UCSD-AML1 (cell line): ENCODE results near the gene DDX27.

ENCODE experiments used
- DNase-seq: peaks from one replicate; lab custom pipeline; 2025; ENCODE audit not compliant: unreplicated experiment; lab: John Stamatoyannopoulos, UW

The DDX27 gene

GRCh38 chr20:49276961-49277785, 58.0 kb downstream of the DDX27 start:
- no peak for DNase-seq

- DNase-seq = no peak
These were observed 58.5 kb downstream of the DDX27 start for GRCh38 chr20:49277786-49278035.

GRCh38 chr20:49278036-49278817, 59.0 kb downstream of the DDX27 start, which contains the start of gene ZNFX1:
Gene ZNFX1 (minus strand): TSS chr20:49278057. CDS start chr20:49275839, 2,218 bp downstream.
- DNase-seq = peak; percentile 99

- DNase-seq = no peak
These were observed 59.8 kb downstream of the DDX27 start for GRCh38 chr20:49278818-49279676.

- no peak for DNase-seq
These were observed 60.7 kb downstream of the DDX27 start for GRCh38 chr20:49279677-49280462.

- DNase-seq = no peak
These were observed 61.3 kb downstream of the DDX27 start for GRCh38 chr20:49280463-49281058.

- DNase-seq = no peak
These were observed 62.1 kb downstream of the DDX27 start for GRCh38 chr20:49281059-49281912.

- no peak for DNase-seq
These were observed 62.8 kb downstream of the DDX27 start for GRCh38 chr20:49281913-49282467.

- no peak for DNase-seq
These were observed 63.5 kb downstream of the DDX27 start for GRCh38 chr20:49282584-49283171.

GRCh38 chr20:49283176-49283702, 64.0 kb downstream of the DDX27 start:
- no peak for DNase-seq

- no peak for DNase-seq
These were observed 64.7 kb downstream of the DDX27 start for GRCh38 chr20:49283703-49284625.

- DNase-seq = no peak
These were observed 65.6 kb downstream of the DDX27 start for GRCh38 chr20:49284818-49285217.

- no peak for DNase-seq
These were observed 66.0 kb downstream of the DDX27 start for GRCh38 chr20:49285233-49285668.

GRCh38 chr20:49285813-49286494, 66.7 kb downstream of the DDX27 start:
- DNase-seq = no peak

- DNase-seq = no peak
These were observed 67.7 kb downstream of the DDX27 start for GRCh38 chr20:49286689-49287551.
